ENCODE data around the gene STK11.
A peak's percentile ranks its signal among the peaks of the same experiment; 100 is the strongest.
"Not testable (repeated sequence)": the region's sequence is repeated elsewhere in the genome, so short reads cannot be mapped to it uniquely, and the experiment has no call there.

The STK11 gene

GRCh38 chr19:1238369-1239303, 33.1 kb downstream of the STK11 start:
- DNase-seq, result no peak

GRCh38 chr19:1239420-1239795, 33.8 kb downstream of the STK11 start:
- no peak for DNase-seq

GRCh38 chr19:1239796-1240737, 34.5 kb downstream of the STK11 start:
- DNase-seq, result peak; percentile 91

- DNase-seq, result no peak
Measured at GRCh38 chr19:1240925-1241324, 35.3 kb downstream of the STK11 start.

GRCh38 chr19:1241417-1242095, 36.0 kb downstream of the STK11 start, which contains the start of gene ATP5F1D:
TSS of gene ATP5F1D (plus strand) at chr19:1241751. CDS start at chr19:1241851, 100 bp downstream.
- peak; percentile 95 for DNase-seq

- DNase-seq, result peak; percentile 89
Measured at GRCh38 chr19:1243768-1244692, 38.5 kb downstream of the STK11 start.

- no peak for DNase-seq
Measured at GRCh38 chr19:1244693-1245451, 39.3 kb downstream of the STK11 start.

- DNase-seq, result no peak
Measured at GRCh38 chr19:1245494-1246264, 40.1 kb downstream of the STK11 start.

- DNase-seq, result not testable (repeated sequence)
Measured at GRCh38 chr19:1246265-1247087, 40.9 kb downstream of the STK11 start.

GRCh38 chr19:1247748-1248138, 42.2 kb downstream of the STK11 start:
- DNase-seq, result no peak

GRCh38 chr19:1248139-1248785, 42.7 kb downstream of the STK11 start, which contains the start of gene MIDN:
TSS of gene MIDN (plus strand) at chr19:1248583. CDS start at chr19:1250297, 1,714 bp downstream.
- peak; percentile 89 for DNase-seq

- peak; percentile 84 for DNase-seq
Measured at GRCh38 chr19:1248786-1249297, 43.3 kb downstream of the STK11 start.

GRCh38 chr19:1249298-1249989, 43.9 kb downstream of the STK11 start:
- DNase-seq, result peak; percentile 96

- DNase-seq, result no peak
Measured at GRCh38 chr19:1249990-1250436, 44.4 kb downstream of the STK11 start.

GRCh38 chr19:1250437-1251260, 45.1 kb downstream of the STK11 start:
- DNase-seq, result peak; percentile 89
